Liver (tissue), 9 donors: ENCODE measurements around the gene TBCCD1. TPM values are rescaled to one million over a fixed set of nuclear protein-coding genes. Genes with fewer than 3 reads are reported as not detected.

Experiments
- DNase-seq: peaks from one replicate; pipeline ENCODE4 v3.0.0-alpha.2; 2017; ENCODE audit warnings: low spot score
- H3K27ac ChIP-seq, 2 donors: one replicate each; pipeline ENCODE4 v1.7.0; 2013; ENCODE audit warnings: inconsistent platforms in 2 of 2, low read length in 2 of 2, control low read depth in 1 of 2, low read depth in 1 of 2, mild to moderate bottlenecking in 1 of 2
- H3K27me3 ChIP-seq, 4 donors: one replicate each; pipeline versions ENCODE4 v1.6.1 to v1.7.0; 2013; ENCODE audit warnings: low read length in 3 of 4, inconsistent platforms in 1 of 4, mild to moderate bottlenecking in 1 of 4, moderate library complexity in 1 of 4; ENCODE audit not compliant: control insufficient read depth in 4 of 4, insufficient read depth in 4 of 4
- H3K36me3 ChIP-seq, 4 donors: one replicate each; pipeline versions ENCODE4 v1.6.1 to v1.7.0; 2013; ENCODE audit warnings: low read length in 3 of 4, mild to moderate bottlenecking in 3 of 4, low read depth in 1 of 4, moderate library complexity in 1 of 4; ENCODE audit not compliant: control insufficient read depth in 4 of 4, insufficient read depth in 3 of 4
- H3K4me1 ChIP-seq, 4 donors: one replicate each; pipeline versions ENCODE4 v1.6.1 to v1.7.0; 2013; ENCODE audit warnings: low read length in 3 of 4, mild to moderate bottlenecking in 3 of 4, moderate library complexity in 1 of 4; ENCODE audit not compliant: control insufficient read depth in 4 of 4, insufficient read depth in 4 of 4
- H3K4me3 ChIP-seq, 3 donors: one replicate each; pipeline versions ENCODE4 v1.6.1 to v1.7.0; 2013; ENCODE audit warnings: low read length in 3 of 3, control low read depth in 1 of 3, low read depth in 1 of 3, mild to moderate bottlenecking in 1 of 3
- H3K9ac ChIP-seq, 2 donors: one replicate each; pipeline ENCODE4 v1.7.0; 2013; ENCODE audit warnings: low read length in 2 of 2, mild to moderate bottlenecking in 2 of 2, moderate library complexity in 2 of 2, control low read depth in 1 of 2, low read depth in 1 of 2
- H3K9me3 ChIP-seq, 4 donors: one replicate each; pipeline versions ENCODE4 v1.6.1 to v1.7.0; 2013; ENCODE audit warnings: low read length in 3 of 4; ENCODE audit not compliant: control insufficient read depth in 4 of 4
- CTCF ChIP-seq: fragments of 150-350 bp; IDR thresholded peaks from 2 replicates; pipeline ENCODE4 v1.5.1; 2017; ENCODE audit warnings: improper control_type of control experiment, low read depth, low read length; ENCODE audit not compliant: missing input control
- EGR1 ChIP-seq, 2 donors: IDR thresholded peaks; 2 replicates each; pipeline ENCODE4 v1.6.1; 2016 to 2018; ENCODE audit warnings: antibody characterized with exemption in 2 of 2, low read depth in 2 of 2
- FOXA1 ChIP-seq: IDR thresholded peaks from 2 replicates; pipeline ENCODE4 v1.6.1; 2016; ENCODE audit warnings: antibody characterized with exemption
- FOXA2 ChIP-seq: IDR thresholded peaks from 2 replicates; pipeline ENCODE4 v1.6.1; 2016; ENCODE audit warnings: antibody characterized with exemption
- GABPA ChIP-seq, 2 donors: IDR thresholded peaks in 1 of 2; conservative IDR thresholded peaks in 1 of 2; 2 replicates each; pipeline ENCODE4 v1.6.1; 2016; ENCODE audit warnings: antibody characterized with exemption in 2 of 2, mild to moderate bottlenecking in 1 of 2, moderate library complexity in 1 of 2
- HNF4A ChIP-seq, 2 donors: conservative IDR thresholded peaks; 2 replicates each; pipeline ENCODE4 v1.6.1; 2016; ENCODE audit warnings: antibody characterized with exemption in 2 of 2, mild to moderate bottlenecking in 2 of 2
- HNF4G ChIP-seq: IDR thresholded peaks from 2 replicates; pipeline ENCODE4 v1.6.1; 2016; ENCODE audit warnings: antibody characterized with exemption
- JUND ChIP-seq, 2 donors: IDR thresholded peaks; 2 replicates each; pipeline ENCODE4 v1.6.1; 2016; ENCODE audit warnings: antibody characterized with exemption in 2 of 2
- NR2F2 ChIP-seq: IDR thresholded peaks from 2 replicates; pipeline ENCODE4 v1.6.1; 2016; ENCODE audit warnings: antibody characterized with exemption
- RAD21 ChIP-seq, 2 donors: IDR thresholded peaks; 2 replicates each; pipeline ENCODE4 v1.6.1; 2016; ENCODE audit warnings: antibody characterized with exemption in 2 of 2, mild to moderate bottlenecking in 2 of 2
- REST ChIP-seq: IDR thresholded peaks from 2 replicates; pipeline ENCODE4 v1.6.1; 2016; ENCODE audit warnings: antibody characterized with exemption, mild to moderate bottlenecking
- RXRA ChIP-seq, 2 donors: IDR thresholded peaks; 2 replicates each; pipeline ENCODE4 v1.6.1; 2017 to 2018; ENCODE audit warnings: antibody characterized with exemption in 2 of 2, mild to moderate bottlenecking in 1 of 2
- SP1 ChIP-seq: IDR thresholded peaks from 2 replicates; pipeline ENCODE4 v1.6.1; 2018; ENCODE audit warnings: antibody characterized with exemption, mild to moderate bottlenecking
- TAF1 ChIP-seq: conservative IDR thresholded peaks from 2 replicates; pipeline ENCODE4 v1.6.1; 2016; ENCODE audit warnings: antibody characterized with exemption, mild to moderate bottlenecking
- YY1 ChIP-seq: IDR thresholded peaks from 2 replicates; pipeline ENCODE4 v1.6.1; 2016; ENCODE audit warnings: antibody characterized with exemption, mild to moderate bottlenecking
- WGBS: extraction: QIAGEN DNeasy Blood & Tissue Kit; methylation state at CpG from one replicate; pipeline ENCODE4 v1.1.7; 2013; 5-methylcytosine and 5-hydroxymethylcytosine counted together
- polyA plus RNA-seq, 2 donors: library from polyadenylated mRNA; stranded (reverse) in 1 of 2; unstranded in 1 of 2; fragments of 200-250 nt in 1 of 2; fragments of >200 nt in 1 of 2; fragmentation: Nextera tagmentation in 1 of 2; extraction: Ambion mirVana in 1 of 2; gene quantifications; one replicate each; pipeline versions ENCODE4 v1.2.1 to v1.2.3, GENCODE V29; 2013 to 2015
- total RNA-seq, 2 donors: library from RNA; depleted of rRNA; stranded (reverse); fragments of >200 nt; gene quantifications; one replicate each; pipeline ENCODE4 v1.2.3, GENCODE V29; 2014
- TF ChIP-seq, protein P1 (sequence below): IDR thresholded peaks from 2 replicates; pipeline ENCODE4 v1.6.1; 2016; ENCODE audit warnings: antibody characterized with exemption
- TF ChIP-seq, protein P2 (sequence below): IDR thresholded peaks from 2 replicates; pipeline ENCODE4 v1.6.1; 2016; ENCODE audit warnings: antibody characterized with exemption
- TF ChIP-seq, protein P3 (sequence below): IDR thresholded peaks from 2 replicates; pipeline ENCODE4 v1.6.1; 2016; ENCODE audit warnings: antibody characterized with exemption
- donor health status: healthy.
- donor health status: healthy.
- donor health status: healthy.
- donor health status: healthy.
- donor health status: healthy.

The TBCCD1 gene
- total and polyA plus RNA-seq, 4 donors: 4.9 to 16.2 (median 10.6) TPM

DNA sequence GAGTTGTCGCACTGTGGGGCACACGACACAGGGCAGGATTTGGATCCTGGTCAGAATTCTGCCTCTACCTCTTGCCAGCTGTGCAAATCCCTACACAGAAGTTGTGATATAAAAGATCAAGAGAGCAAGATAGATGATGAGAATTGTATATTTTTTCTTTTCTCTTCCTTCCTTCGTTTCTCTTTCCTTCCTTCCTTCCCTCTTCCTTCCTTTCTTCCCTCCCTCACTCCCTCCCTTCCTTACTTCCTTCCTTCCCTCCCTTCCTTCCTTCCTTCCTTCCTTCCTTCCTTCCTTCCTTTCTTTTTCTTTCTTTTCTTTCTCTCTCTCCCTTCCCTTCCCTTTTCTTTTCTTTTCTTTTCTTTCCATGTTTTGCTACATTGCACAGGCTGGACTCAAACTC lies 33.8 kb upstream of the TBCCD1 start:
- Histone ChIP-seq H3K27me3 (no peaks in the 10 kb centered on the region), H3K36me3 (no peaks in the 10 kb centered on the region), H3K9me3 (no peaks in the 10 kb centered on the region), H3K4me3 (no peak overlapping the region), H3K27ac (peak overlapping the region; percentile 78 to 84), H3K4me1 (peaks cover 18 to 73% (median 58%) of the 10 kb centered on the region in 4 donors), H3K9ac (no peak overlapping the region)
- DNase-seq: no peak
- 27% methylated on average over 3 of the region's 3 CpGs for WGBS
- TF ChIP-seq GABPA (IDR thresholded peaks at IDR 0.05 in 1 of 2, conservative IDR thresholded peaks at IDR 0.05 in 1 of 2): no peak
- TF ChIP-seq, protein P1, sequence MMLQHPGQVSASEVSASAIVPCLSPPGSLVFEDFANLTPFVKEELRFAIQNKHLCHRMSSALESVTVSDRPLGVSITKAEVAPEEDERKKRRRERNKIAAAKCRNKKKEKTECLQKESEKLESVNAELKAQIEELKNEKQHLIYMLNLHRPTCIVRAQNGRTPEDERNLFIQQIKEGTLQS: no peak
- TF ChIP-seq JUND (IDR thresholded peaks at IDR 0.05): no peak
- no peak for TF ChIP-seq SP1
- no peak for TF ChIP-seq HNF4G
- no peak for TF ChIP-seq FOXA1

- Histone ChIP-seq H3K9me3 (no peaks in the 10 kb centered on the region), H3K9ac (peak overlapping the region; percentile 25 to 57), H3K4me1 (peaks cover 16 to 70% (median 51%) of the 10 kb centered on the region in 4 donors), H3K27me3 (no peaks in the 10 kb centered on the region), H3K27ac (peak overlapping the region; percentile 78 to 84), H3K36me3 (no peaks in the 10 kb centered on the region), H3K4me3 (peak overlapping the region in 1 of 3 donors; percentile 15)
- no peak for DNase-seq
- 41% methylated on average over 2 of the region's 2 CpGs for WGBS
- TF ChIP-seq YY1: no peak
- no peak for TF ChIP-seq HNF4A (conservative IDR thresholded peaks at IDR 0.05)
- TF ChIP-seq NR2F2: no peak
- TF ChIP-seq SP1: peak; percentile 5
- TF ChIP-seq GABPA (IDR thresholded peaks at IDR 0.05 in 1 of 2, conservative IDR thresholded peaks at IDR 0.05 in 1 of 2): no peak
- TF ChIP-seq HNF4G: peak; percentile 3
- TF ChIP-seq CTCF: no peak
- TF ChIP-seq, protein P2, sequence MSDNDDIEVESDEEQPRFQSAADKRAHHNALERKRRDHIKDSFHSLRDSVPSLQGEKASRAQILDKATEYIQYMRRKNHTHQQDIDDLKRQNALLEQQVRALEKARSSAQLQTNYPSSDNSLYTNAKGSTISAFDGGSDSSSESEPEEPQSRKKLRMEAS: no peak
- TF ChIP-seq, protein P3, sequence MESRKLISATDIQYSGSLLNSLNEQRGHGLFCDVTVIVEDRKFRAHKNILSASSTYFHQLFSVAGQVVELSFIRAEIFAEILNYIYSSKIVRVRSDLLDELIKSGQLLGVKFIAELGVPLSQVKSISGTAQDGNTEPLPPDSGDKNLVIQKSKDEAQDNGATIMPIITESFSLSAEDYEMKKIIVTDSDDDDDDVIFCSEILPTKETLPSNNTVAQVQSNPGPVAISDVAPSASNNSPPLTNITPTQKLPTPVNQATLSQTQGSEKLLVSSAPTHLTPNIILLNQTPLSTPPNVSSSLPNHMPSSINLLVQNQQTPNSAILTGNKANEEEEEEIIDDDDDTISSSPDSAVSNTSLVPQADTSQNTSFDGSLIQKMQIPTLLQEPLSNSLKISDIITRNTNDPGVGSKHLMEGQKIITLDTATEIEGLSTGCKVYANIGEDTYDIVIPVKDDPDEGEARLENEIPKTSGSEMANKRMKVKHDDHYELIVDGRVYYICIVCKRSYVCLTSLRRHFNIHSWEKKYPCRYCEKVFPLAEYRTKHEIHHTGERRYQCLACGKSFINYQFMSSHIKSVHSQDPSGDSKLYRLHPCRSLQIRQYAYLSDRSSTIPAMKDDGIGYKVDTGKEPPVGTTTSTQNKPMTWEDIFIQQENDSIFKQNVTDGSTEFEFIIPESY: no peak
These were observed 32.6 kb upstream of the TBCCD1 start for GRCh38 chr3:186599785-186600166.

- Histone ChIP-seq H3K9ac (peak overlapping the region in 1 of 2 donors; percentile 16), H3K36me3 (no peaks in the 10 kb centered on the region), H3K9me3 (no peaks in the 10 kb centered on the region), H3K4me1 (peaks cover 16 to 71% (median 52%) of the 10 kb centered on the region in 4 donors), H3K4me3 (peak overlapping the region in 1 of 3 donors; percentile 15), H3K27ac (peak overlapping the region; percentile 78 to 84), H3K27me3 (no peaks in the 10 kb centered on the region)
- DNase-seq: no peak
- 31% methylated on average over 12 of the region's 12 CpGs for WGBS
- no peak for TF ChIP-seq FOXA2
- TF ChIP-seq, protein P1: peak; percentile 70
- peak; percentile 55 for TF ChIP-seq REST
- peak; percentile 52 for TF ChIP-seq YY1
- TF ChIP-seq EGR1 (IDR thresholded peaks at IDR 0.05; ENCODE audit: low read depth in 2 of 2): no peak
- TF ChIP-seq JUND (IDR thresholded peaks at IDR 0.05): peak; percentile 59 to 77
- TF ChIP-seq RXRA (IDR thresholded peaks at IDR 0.05): peak; percentile 79 to 86
- TF ChIP-seq, protein P2: peak; percentile 34
- TF ChIP-seq HNF4G: peak; percentile 87
- TF ChIP-seq GABPA (IDR thresholded peaks at IDR 0.05 in 1 of 2, conservative IDR thresholded peaks at IDR 0.05 in 1 of 2): no peak
- TF ChIP-seq TAF1: no peak
- TF ChIP-seq RAD21 (IDR thresholded peaks at IDR 0.05): peak in 1 of 2 donors; percentile 24
These were observed 32.1 kb upstream of the TBCCD1 start for GRCh38 chr3:186599142-186599784.
